Astrocyte of the spinal cord (primary cell): ENCODE measurements around the gene SNHG17.

Experiments
- DNase-seq: peaks from one replicate; pipeline ENCODE4 v3.0.0; 2011; ENCODE audit warnings: low read depth, low spot score
- H3K4me3 ChIP-seq: 2 replicates; pipeline ENCODE4 v1.5.1; 2011; ENCODE audit warnings: low read depth, mild to moderate bottlenecking, low read length, moderate library complexity
- CTCF ChIP-seq: IDR thresholded peaks from 2 replicates; pipeline ENCODE4 v1.5.1; 2012; ENCODE audit warnings: low read depth, mild to moderate bottlenecking, low read length, inconsistent platforms
- in situ Hi-C: cut with HindIII; loops from 2 replicates; pipeline ENCODE4 v1.10.0; 2017; ENCODE audit warnings: low sequenced_read_pairs

The SNHG17 gene

GRCh38 chr20:38428800-38429199, 6.3 kb downstream of the SNHG17 start:
- H3K4me3 ChIP-seq, result no peak overlapping the region
- in situ Hi-C loops, result no loop called here

GRCh38 chr20:38427655-38428023, 7.5 kb downstream of the SNHG17 start:
- in situ Hi-C loops, result no loop called here
- TF ChIP-seq CTCF, result no peak
- no peak overlapping the region for H3K4me3 ChIP-seq
- no peak for DNase-seq

More at GRCh38 chr20:38428800-38429199, 6.3 kb downstream of the SNHG17 start:
- TF ChIP-seq CTCF, result no peak
- DNase-seq, result no peak

GRCh38 chr20:38426006-38426897, 8.9 kb downstream of the SNHG17 start:
- peak; percentile 87 for DNase-seq
- no peak for TF ChIP-seq CTCF
- H3K4me3 ChIP-seq, result no peak overlapping the region
- in situ Hi-C loops, result no loop called here

- TF ChIP-seq CTCF, result no peak
- in situ Hi-C loops, result no loop called here
These were observed 10.7 kb downstream of the SNHG17 start for GRCh38 chr20:38424401-38424800.

GRCh38 chr20:38423541-38423940, 11.6 kb downstream of the SNHG17 start:
- no peak for DNase-seq
- H3K4me3 ChIP-seq, result no peak overlapping the region
- in situ Hi-C loops, result no loop called here
- no peak for TF ChIP-seq CTCF

More at GRCh38 chr20:38424401-38424800, 10.7 kb downstream of the SNHG17 start:
- no peak for DNase-seq
- no peak overlapping the region for H3K4me3 ChIP-seq

- TF ChIP-seq CTCF, result no peak
- in situ Hi-C loops, result no loop called here
- H3K4me3 ChIP-seq, result no peak overlapping the region
- DNase-seq, result no peak
These were observed 13.2 kb downstream of the SNHG17 start for GRCh38 chr20:38421915-38422314.
